K562 (cell line): ENCODE data around the gene CIAO3. TPM values are rescaled to one million over a fixed set of nuclear protein-coding genes. Genes with fewer than 3 reads are reported as not detected.

Source experiments
- CSDE1 ChIP-seq, 2 experiments: fragments of 450-650 bp; IDR thresholded peaks; 2 replicates each; pipeline ENCODE4 v1.6.1; 2016; ENCODE audit warnings: mild to moderate bottlenecking in 1 of 2
- DACH1 ChIP-seq: fragments of 450-650 bp; IDR thresholded peaks from 2 replicates; pipeline ENCODE4 v1.6.1; 2018; ENCODE audit not compliant: partially characterized antibody
- FIP1L1 ChIP-seq: fragments of 200-400 bp; formaldehyde crosslinking; IDR thresholded peaks from 2 replicates; pipeline ENCODE4 v1.6.1; 2018; ENCODE audit warnings: mild to moderate bottlenecking, low read depth, low read length; ENCODE audit not compliant: poor library complexity, severe bottlenecking
- HDAC1 ChIP-seq, 2 experiments: fragments of 450-650 bp; IDR thresholded peaks; 2 replicates each; pipeline ENCODE4 v1.6.1; 2016 to 2017; ENCODE audit warnings: inconsistent platforms in 1 of 2, mild to moderate bottlenecking in 1 of 2, moderate library complexity in 1 of 2
- JUNB ChIP-seq: fragments of 450-650 bp; formaldehyde crosslinking; conservative IDR thresholded peaks from 2 replicates; pipeline ENCODE4 v1.4.0; 2020; ENCODE audit warnings: mild to moderate bottlenecking
- KLF13 ChIP-seq: fragments of 450-650 bp; IDR thresholded peaks from 2 replicates; pipeline ENCODE4 v1.6.1; 2016; ENCODE audit warnings: missing genetic modification characterization, low read depth, mild to moderate bottlenecking, missing compliant biosample characterization, moderate library complexity, borderline replicate concordance
- NFIC ChIP-seq: fragments of 450-650 bp; IDR thresholded peaks from 2 replicates; pipeline ENCODE4 v1.6.1; 2017; ENCODE audit warnings: mild to moderate bottlenecking, inconsistent platforms
- NFRKB ChIP-seq: fragments of 450-650 bp; IDR thresholded peaks from 2 replicates; pipeline ENCODE4 v1.6.1; 2016; ENCODE audit warnings: low read depth
- NR2C2 ChIP-seq, 2 experiments: fragments of 200-800 bp in 1 of 2; sonication (Bioruptor generic) in 1 of 2; sonication (generic) in 1 of 2; formaldehyde crosslinking in 1 of 2; IDR thresholded peaks; 2 replicates each; pipeline versions ENCODE4 v1.6.1 to v1.8.0; 2016 to 2022; ENCODE audit warnings: mild to moderate bottlenecking in 1 of 2, missing compliant biosample characterization in 1 of 2, missing genetic modification characterization in 1 of 2, missing genetic modification reagents in 1 of 2
- POLR3A ChIP-seq: IDR thresholded peaks from 2 replicates; pipeline ENCODE4 v1.6.1; 2011; ENCODE audit warnings: borderline replicate concordance, mild to moderate bottlenecking, moderate library complexity; ENCODE audit not compliant: insufficient read length, insufficient read depth; ENCODE audit errors: extremely low read depth
- SMARCE1 ChIP-seq: fragments of 450-650 bp; IDR thresholded peaks from 2 replicates; pipeline ENCODE4 v1.7.1; 2016; ENCODE audit warnings: mild to moderate bottlenecking
- TCFL5 ChIP-seq: fragments of 250-450 bp; sonication (Bioruptor Pico); conservative IDR thresholded peaks from 2 replicates; pipeline ENCODE4 v1.6.1; 2021; ENCODE audit warnings: mild to moderate bottlenecking, moderate library complexity, matching md5 sums
- ZNF239 ChIP-seq: fragments of 250-450 bp; sonication (Bioruptor Pico); IDR thresholded peaks from 2 replicates; pipeline ENCODE4 v1.4.0; 2020; ENCODE audit warnings: mild to moderate bottlenecking
- polyA plus RNA-seq, 8 experiments: library from polyadenylated mRNA; depleted of rRNA in 4 of 8; stranded (reverse) in 5 of 8; unstranded in 3 of 8; fragments of >200 nt; fragmentation: Nextera tagmentation in 2 of 8; fragmentation: Illumina TruSeq in 1 of 8; extraction: Ambion mirVana in 2 of 8; extraction: Trizol in 1 of 8; gene quantifications; 2 replicates each; pipeline versions ENCODE4 v1.2.1 to v1.2.3, GENCODE V29; 2011 to 2014; ENCODE audit warnings: inconsistent platforms in 1 of 8, missing spikeins in 1 of 8
- total RNA-seq, 7 experiments: library from RNA; depleted of rRNA in 6 of 7; stranded (reverse); fragments of >200 nt in 6 of 7; fragmentation: Illumina TruSeq in 2 of 7; extraction: Trizol in 2 of 7; gene quantifications; 2 replicates each; pipeline versions ENCODE4 v1.2.1 to v1.2.3, GENCODE V29; 2011 to 2021; ENCODE audit warnings: low replicate concordance in 1 of 7
- TF ChIP-seq, protein P1 (sequence below): fragments of 450-650 bp; conservative IDR thresholded peaks from 2 replicates; pipeline ENCODE4 v1.6.1; 2016; ENCODE audit warnings: missing genetic modification characterization, low read depth, mild to moderate bottlenecking, control low read depth, missing compliant biosample characterization
- TF ChIP-seq, protein P2 (sequence below): fragments of 250-450 bp; sonication (Bioruptor Pico); IDR thresholded peaks from 2 replicates; pipeline ENCODE4 v1.4.0; 2020; ENCODE audit warnings: mild to moderate bottlenecking
- TF ChIP-seq, protein P3 (sequence below): fragments of 250-450 bp; sonication (Bioruptor Pico); IDR thresholded peaks from 2 replicates; pipeline ENCODE4 v1.6.1; 2021; ENCODE audit warnings: mild to moderate bottlenecking
- TF ChIP-seq, protein P4 (sequence below): IDR thresholded peaks from 3 replicates; pipeline ENCODE4 v1.6.1; 2011; ENCODE audit warnings: borderline replicate concordance, mild to moderate bottlenecking, moderate library complexity; ENCODE audit not compliant: insufficient read length; ENCODE audit errors: extremely low read depth
- TF ChIP-seq, protein P5 (sequence below): fragments of 450-650 bp; IDR thresholded peaks from 2 replicates; pipeline ENCODE4 v1.7.0; 2016; ENCODE audit warnings: borderline replicate concordance

Gene CIAO3
- total and polyA plus RNA-seq, 9 of the 15 experiments (the other 6 are each of a cell fraction or from before 2014, with no cell fraction given) = 2.2 to 35.6 (median 18.7) TPM

DNA sequence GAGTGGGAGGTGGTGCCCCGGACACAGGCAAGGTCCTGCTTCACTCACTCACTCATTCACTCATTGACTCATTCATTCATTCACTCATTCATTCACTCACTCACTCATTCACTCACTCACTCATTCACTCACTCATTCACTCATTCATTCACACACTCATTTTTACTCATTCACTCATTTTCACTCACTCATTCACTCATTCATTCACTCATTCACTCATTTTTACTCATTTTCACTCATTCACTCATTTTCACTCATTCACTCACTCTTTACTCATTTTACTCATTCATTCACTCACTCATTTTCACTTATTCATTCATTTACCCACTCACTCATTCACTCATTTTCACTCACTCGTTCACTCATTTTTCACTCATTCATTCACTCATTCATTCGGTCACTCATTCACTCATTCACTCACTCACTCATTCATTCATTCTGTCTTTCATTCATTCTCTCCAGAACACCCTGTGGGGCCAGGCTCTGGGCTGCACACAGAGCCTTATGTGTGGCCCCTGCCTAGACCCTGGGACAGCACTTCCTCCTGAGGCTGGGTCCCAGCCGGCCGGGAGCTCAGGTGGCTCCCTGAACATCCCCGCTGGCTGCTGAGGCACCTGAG, 38.2 kb upstream of the CIAO3 start (continued):
- no peak for TF ChIP-seq NFIC
- TF ChIP-seq, protein P1, sequence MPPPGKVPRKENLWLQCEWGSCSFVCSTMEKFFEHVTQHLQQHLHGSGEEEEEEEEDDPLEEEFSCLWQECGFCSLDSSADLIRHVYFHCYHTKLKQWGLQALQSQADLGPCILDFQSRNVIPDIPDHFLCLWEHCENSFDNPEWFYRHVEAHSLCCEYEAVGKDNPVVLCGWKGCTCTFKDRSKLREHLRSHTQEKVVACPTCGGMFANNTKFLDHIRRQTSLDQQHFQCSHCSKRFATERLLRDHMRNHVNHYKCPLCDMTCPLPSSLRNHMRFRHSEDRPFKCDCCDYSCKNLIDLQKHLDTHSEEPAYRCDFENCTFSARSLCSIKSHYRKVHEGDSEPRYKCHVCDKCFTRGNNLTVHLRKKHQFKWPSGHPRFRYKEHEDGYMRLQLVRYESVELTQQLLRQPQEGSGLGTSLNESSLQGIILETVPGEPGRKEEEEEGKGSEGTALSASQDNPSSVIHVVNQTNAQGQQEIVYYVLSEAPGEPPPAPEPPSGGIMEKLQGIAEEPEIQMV (tag) = no peak
- TF ChIP-seq NFRKB = peak; percentile 87
- TF ChIP-seq, protein P2, sequence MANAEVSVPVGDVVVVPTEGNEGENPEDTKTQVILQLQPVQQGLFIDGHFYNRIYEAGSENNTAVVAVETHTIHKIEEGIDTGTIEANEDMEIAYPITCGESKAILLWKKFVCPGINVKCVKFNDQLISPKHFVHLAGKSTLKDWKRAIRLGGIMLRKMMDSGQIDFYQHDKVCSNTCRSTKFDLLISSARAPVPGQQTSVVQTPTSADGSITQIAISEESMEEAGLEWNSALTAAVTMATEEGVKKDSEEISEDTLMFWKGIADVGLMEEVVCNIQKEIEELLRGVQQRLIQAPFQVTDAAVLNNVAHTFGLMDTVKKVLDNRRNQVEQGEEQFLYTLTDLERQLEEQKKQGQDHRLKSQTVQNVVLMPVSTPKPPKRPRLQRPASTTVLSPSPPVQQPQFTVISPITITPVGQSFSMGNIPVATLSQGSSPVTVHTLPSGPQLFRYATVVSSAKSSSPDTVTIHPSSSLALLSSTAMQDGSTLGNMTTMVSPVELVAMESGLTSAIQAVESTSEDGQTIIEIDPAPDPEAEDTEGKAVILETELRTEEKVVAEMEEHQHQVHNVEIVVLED = no peak
- no peak for TF ChIP-seq FIP1L1
- 0 out of 4 replicates have a peak, but pooled peaks of 1 of the 2 experiments have one; percentile 25 for TF ChIP-seq CSDE1 (IDR thresholded peaks at IDR 0.05)
- no peak for TF ChIP-seq SMARCE1
- no peak for TF ChIP-seq KLF13
- TF ChIP-seq, protein P3, sequence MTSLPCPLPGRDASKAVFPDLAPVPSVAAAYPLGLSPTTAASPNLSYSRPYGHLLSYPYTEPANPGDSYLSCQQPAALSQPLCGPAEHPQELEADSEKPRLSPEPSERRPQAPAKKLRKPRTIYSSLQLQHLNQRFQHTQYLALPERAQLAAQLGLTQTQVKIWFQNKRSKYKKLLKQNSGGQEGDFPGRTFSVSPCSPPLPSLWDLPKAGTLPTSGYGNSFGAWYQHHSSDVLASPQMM = no peak
- TF ChIP-seq TCFL5 = no peak
- TF ChIP-seq DACH1 = no peak
- TF ChIP-seq POLR3A = no peak
- TF ChIP-seq ZNF239 = no peak
- TF ChIP-seq JUNB (CRISPR knock-in tag) = no peak
- TF ChIP-seq HDAC1 (IDR thresholded peaks at IDR 0.05) = peak in 1 of 2 experiments; percentile 58; a peak in 2 of 4 replicates
- TF ChIP-seq, protein P4, sequence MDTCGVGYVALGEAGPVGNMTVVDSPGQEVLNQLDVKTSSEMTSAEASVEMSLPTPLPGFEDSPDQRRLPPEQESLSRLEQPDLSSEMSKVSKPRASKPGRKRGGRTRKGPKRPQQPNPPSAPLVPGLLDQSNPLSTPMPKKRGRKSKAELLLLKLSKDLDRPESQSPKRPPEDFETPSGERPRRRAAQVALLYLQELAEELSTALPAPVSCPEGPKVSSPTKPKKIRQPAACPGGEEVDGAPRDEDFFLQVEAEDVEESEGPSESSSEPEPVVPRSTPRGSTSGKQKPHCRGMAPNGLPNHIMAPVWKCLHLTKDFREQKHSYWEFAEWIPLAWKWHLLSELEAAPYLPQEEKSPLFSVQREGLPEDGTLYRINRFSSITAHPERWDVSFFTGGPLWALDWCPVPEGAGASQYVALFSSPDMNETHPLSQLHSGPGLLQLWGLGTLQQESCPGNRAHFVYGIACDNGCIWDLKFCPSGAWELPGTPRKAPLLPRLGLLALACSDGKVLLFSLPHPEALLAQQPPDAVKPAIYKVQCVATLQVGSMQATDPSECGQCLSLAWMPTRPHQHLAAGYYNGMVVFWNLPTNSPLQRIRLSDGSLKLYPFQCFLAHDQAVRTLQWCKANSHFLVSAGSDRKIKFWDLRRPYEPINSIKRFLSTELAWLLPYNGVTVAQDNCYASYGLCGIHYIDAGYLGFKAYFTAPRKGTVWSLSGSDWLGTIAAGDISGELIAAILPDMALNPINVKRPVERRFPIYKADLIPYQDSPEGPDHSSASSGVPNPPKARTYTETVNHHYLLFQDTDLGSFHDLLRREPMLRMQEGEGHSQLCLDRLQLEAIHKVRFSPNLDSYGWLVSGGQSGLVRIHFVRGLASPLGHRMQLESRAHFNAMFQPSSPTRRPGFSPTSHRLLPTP = no peak
- TF ChIP-seq, protein P5, sequence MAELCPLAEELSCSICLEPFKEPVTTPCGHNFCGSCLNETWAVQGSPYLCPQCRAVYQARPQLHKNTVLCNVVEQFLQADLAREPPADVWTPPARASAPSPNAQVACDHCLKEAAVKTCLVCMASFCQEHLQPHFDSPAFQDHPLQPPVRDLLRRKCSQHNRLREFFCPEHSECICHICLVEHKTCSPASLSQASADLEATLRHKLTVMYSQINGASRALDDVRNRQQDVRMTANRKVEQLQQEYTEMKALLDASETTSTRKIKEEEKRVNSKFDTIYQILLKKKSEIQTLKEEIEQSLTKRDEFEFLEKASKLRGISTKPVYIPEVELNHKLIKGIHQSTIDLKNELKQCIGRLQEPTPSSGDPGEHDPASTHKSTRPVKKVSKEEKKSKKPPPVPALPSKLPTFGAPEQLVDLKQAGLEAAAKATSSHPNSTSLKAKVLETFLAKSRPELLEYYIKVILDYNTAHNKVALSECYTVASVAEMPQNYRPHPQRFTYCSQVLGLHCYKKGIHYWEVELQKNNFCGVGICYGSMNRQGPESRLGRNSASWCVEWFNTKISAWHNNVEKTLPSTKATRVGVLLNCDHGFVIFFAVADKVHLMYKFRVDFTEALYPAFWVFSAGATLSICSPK = 0 out of 2 replicates have a peak, but pooled peaks have one; percentile 74
- no peak for TF ChIP-seq NR2C2 (CRISPR knock-in tag; IDR thresholded peaks at IDR 0.05)
- TF ChIP-seq NR2C2 (tag; IDR thresholded peaks at IDR 0.05) = no peak
